Upper lobe of left lung (tissue), 4 donors: ENCODE results near the gene ARHGAP10.

Experiments
- CTCF ChIP-seq, 6 experiments: fragments of 450-650 bp in 4 of 6; fragments of 200-600 bp in 2 of 6; sonication (generic) in 2 of 6; IDR thresholded peaks; one replicate each; pipeline ENCODE4 v1.5.1; 2016 to 2019; ENCODE audit warnings: antibody characterized with exemption in 6 of 6
- POLR2AphosphoS5 ChIP-seq, 2 donors: sonication (generic); formaldehyde crosslinking; IDR thresholded peaks; one replicate each; pipeline ENCODE4 v1.5.1; 2017; ENCODE audit warnings: antibody characterized with exemption in 2 of 2

- no peak for TF ChIP-seq CTCF (IDR thresholded peaks at IDR 0.05)
- no peak for TF ChIP-seq POLR2AphosphoS5 (IDR thresholded peaks at IDR 0.05)
Measured at GRCh38 chr4:148015468-148015867, 283.6 kb downstream of the ARHGAP10 start.
